ENCODE results near the gene WSCD2.

WSCD2 gene

DNA sequence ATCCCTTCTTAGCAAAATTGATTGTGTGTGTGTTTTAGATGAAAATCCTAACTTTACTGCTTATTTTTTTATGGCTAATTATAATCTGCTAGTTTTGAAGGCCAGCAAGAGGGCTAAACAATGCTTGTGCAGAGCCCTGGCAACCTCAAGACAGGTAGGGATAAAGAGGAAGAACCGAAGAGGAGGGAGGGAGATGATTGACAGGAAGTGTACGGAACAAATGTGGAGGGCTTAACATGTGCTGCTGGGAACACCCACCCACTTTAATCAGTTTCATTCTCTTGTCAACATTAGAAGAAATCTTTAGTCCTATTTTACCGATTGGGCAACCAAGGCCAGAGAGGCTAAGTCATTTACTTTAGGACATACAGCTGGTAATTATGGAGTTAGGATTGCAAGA, 1.4 kb upstream of the WSCD2 start:
- DNase-seq (ENCODE audit: low read depth, low spot score), result no peak

- no peak for DNase-seq (ENCODE audit: low read depth, low spot score)
These were observed 669 bp upstream of the WSCD2 start for GRCh38 chr12:108128221-108129016.

- no peak for DNase-seq (ENCODE audit: low read depth, low spot score)
These were observed 1.9 kb downstream of the WSCD2 start for GRCh38 chr12:108131035-108131434.

DNA sequence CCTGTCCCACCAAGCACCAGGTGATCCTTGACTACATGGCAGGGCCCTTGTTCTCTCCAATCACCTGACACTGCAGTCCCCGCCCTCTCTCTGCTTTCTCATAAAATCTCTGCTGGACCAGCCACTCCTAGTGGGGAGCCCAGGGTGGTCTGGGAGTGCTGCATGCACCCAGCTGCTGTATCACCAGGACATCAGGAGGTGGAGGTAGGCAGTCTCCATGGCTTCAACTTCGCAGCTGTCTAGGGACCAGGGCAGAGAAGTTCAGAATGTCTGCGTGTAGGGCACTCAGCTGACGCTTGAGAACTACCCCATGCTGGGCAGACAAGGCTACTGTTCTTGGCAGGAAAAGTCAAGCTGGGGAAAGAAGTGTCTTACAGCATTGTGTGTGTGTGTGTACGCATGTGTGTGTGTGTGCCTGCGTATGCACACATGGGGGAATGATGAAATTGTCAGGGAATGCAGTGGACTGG, 2.6 kb downstream of the WSCD2 start:
- DNase-seq (ENCODE audit: low read depth, low spot score), result no peak

DNA sequence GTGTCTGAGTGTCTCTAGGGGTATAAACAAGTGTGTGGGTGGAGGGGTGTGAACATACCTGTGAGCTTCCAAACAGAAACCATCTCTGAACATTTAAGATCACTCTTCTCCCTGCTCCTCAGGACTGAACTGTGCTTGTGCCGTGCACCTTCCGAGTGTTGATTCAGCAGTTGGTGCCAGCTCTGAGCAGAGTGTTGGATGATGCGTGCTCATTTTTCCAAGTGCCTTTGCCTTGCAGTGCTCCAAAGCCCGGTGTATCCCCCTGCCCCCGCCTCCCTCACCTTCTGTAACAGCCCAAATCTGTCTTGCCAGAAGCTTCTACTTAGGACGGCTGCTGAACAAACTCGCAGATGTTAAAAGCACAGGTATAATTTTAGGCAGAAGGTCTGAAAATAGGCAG, 4.4 kb downstream of the WSCD2 start:
- DNase-seq (ENCODE audit: low read depth, low spot score), result no peak

DNA sequence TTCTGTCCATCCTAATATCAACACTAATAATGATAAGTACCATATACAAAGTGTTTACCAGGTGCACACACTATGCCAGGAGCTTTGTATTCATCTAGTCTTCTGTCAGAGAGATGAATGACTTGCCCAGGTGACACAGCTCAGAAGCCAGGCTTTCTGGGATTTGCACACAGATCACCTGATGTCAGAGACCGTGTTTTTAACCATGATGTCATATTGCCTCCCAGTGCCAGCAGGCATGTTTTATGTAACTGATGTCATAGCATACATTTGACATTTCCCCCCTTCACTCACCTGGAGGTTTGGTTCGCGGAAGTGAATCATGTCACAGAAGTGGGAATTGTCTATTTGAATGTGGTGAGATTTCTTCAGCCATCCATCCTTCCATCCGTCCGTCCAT, 5.7 kb downstream of the WSCD2 start:
- no peak for DNase-seq (ENCODE audit: low read depth, low spot score)

DNA sequence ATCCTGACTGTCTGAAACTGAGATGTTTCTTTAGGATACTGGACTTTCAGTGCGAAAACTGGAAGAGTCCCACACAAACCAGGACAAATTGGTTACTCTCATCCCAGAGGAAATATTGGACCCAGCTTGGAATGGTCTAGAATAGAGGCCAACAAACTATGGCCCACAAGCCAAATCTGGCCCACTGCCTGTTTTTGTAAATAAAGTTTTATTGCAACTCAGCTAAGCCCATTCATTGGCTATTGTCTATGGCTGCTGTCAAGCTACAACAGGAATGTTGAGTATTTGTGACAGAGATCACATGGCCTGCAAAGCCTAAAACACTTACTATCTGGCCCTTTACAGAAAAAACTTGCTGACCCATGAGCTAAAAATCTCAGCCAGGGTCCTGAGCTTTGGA, 6.5 kb downstream of the WSCD2 start:
- DNase-seq (ENCODE audit: low read depth, low spot score), result no peak

- DNase-seq (ENCODE audit: low read depth, low spot score), result no peak
These were observed 7.6 kb downstream of the WSCD2 start for GRCh38 chr12:108136697-108137096.

GRCh38 chr12:108139454-108139853, 10.4 kb downstream of the WSCD2 start:
- DNase-seq (ENCODE audit: low read depth, low spot score), result no peak

DNA sequence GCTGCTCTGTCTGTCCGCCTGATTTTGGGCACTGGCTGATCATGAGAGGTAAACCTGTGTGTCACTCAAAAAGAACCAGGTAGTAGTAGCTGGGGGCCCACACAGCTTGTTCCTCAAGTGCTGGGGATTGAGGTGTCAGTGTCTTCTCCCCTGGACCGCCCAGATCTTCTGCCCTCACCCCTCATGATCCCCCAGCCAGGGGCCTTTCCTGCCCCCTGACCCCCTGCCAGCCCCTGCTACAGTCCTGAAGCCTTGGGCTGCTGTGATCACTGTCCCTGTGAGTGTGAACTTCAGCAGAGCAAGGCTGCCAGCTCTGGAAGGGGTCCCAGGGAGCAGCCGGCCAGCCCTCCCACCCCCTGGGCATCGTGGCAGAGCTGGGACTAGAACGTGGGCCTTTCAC, 11.4 kb downstream of the WSCD2 start:
- no peak for DNase-seq (ENCODE audit: low read depth, low spot score)

GRCh38 chr12:108141600-108142130, 12.6 kb downstream of the WSCD2 start:
- no peak for DNase-seq (ENCODE audit: low read depth, low spot score)

DNA sequence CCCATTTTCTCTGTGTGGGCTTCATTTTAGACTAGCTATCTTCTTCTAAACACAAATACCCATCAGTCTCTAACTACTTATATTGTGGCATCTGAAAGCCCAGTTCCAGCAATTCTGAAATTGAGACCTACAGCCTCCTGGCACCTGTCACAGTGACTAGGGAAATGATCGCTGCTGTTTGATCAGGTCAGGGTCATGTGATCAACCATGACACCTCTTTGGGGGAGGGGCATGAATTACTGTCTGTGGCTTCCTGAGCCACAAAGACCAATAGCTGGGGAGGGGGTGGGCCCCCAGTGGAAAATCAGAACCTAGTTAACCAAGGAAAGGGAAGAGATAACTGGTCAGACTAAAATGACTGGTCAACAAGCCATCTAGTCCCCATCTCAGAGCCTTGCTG, 14.1 kb downstream of the WSCD2 start:
- no peak for DNase-seq (ENCODE audit: low read depth, low spot score)

DNA sequence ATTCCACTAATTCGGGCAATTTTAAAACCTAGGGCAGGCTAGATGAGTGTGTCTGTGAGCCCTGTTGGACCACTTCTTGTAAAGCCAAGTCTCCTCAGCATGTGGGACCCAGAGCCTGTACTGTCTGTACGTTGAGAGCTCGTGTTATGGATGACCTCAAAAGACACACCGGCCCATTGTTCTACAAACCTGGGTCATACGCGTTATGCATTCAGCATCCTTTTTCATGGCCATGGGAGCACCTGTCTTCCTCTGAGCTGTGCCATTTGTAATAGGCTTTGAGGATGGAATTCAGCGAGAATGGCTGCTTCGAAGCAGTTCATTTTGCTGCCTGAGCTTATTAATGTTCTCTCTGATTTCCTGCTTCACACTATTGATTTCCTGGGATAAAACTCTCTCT, 15.0 kb downstream of the WSCD2 start:
- no peak for DNase-seq (ENCODE audit: low read depth, low spot score)

DNA sequence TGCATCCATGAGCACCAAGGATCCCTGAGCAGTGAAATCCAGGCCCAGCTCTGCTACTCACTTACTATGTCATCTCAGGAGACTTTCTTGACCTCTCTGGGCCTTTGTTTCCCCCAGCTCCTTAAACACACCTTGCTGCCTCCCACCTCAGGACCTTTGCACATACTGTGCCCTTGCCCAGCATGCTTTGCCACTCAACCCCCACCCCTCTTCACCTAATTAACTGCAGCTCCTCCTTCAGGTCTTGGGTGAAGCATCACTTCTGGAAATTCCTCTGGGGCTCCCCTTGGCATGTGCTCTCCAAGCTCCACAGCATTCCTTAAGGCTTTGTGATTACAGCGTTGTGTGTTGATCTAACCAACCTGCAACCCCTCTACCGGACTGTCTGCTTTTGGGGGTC, 15.9 kb downstream of the WSCD2 start:
- DNase-seq (ENCODE audit: low read depth, low spot score), result no peak

- no peak for DNase-seq (ENCODE audit: low read depth, low spot score)
These were observed 17.2 kb downstream of the WSCD2 start for GRCh38 chr12:108146035-108146893.

- DNase-seq (ENCODE audit: low read depth, low spot score), result no peak
These were observed 18.2 kb downstream of the WSCD2 start for GRCh38 chr12:108147279-108147678.

DNA sequence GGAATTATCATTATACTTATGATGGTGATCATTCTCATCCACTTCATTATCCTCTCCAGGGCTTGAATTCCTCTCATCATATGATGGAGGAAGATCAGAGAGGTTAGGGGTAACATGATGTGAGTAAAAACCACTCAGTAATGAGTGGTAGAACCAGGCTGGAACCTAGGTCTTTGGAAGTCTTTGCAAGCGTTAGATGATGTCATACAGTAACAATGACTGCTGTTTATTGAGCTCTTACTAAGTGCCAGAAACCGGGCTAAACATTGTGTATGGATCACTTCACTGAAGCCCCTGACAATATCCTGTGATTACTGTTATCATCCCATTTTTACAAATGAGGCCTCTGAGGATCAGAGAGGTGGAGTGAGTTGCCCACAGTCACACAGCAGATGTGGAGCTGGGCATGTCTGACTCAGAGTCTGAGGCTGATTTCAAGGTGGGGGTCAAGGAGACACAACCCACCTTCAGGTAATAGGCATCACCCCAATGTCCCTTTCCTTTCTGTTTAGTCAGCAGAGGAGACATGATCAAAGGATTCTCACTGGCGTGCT, 19.5 kb downstream of the WSCD2 start:
- no peak for DNase-seq (ENCODE audit: low read depth, low spot score)

GRCh38 chr12:108150436-108150835, 21.3 kb downstream of the WSCD2 start:
- DNase-seq (ENCODE audit: low read depth, low spot score), result no peak

DNA sequence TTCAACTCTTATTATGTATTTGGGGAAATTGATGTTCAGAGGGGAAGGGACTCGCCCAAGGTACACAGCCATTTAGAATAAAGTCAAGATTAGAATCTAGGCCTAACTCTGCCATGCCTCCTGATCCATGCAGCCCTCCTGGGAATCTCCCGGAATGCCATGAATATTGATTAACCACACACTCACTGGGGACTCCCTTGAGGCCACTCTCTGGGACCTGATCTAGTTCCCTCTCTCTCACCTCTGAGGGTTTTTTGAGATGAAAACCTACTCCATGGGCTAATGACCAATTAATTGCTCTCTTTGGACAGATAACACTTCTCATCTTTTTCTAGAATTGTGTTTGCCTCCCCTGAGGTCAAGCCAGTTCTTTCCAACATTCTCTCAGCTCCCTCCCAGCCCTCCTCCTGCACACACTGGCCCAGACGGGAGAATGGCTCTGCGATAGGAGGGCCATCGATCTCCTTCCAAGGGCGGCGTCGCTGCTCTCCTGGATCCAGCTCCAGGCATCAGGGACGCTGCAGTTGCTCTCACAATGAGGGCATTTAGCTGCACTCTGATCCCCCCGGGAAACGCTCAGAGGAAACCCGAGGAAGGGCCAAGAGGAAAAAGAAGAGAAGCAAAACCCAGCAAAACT, 22.6 kb downstream of the WSCD2 start:
- no peak for DNase-seq (ENCODE audit: low read depth, low spot score)

DNA sequence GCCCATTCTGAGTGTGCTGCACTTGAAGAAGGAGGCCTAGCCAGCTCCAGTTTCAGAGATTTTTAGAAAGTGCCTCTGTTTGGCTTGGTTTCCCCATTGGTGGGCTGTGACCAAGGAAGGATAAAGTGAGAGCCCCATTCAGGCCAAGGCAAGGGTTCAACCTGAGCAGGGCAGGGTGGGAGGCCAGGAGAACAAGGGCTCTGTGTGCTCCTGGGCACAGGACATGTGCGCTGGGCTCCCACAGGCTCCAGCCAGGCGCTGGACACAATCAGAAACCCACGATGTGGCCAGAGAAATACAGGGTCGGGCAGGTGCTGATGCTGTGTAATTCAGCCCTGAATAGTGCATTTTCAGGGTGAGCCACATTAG, 23.1 kb downstream of the WSCD2 start:
- no peak for DNase-seq (ENCODE audit: low read depth, low spot score)

DNA sequence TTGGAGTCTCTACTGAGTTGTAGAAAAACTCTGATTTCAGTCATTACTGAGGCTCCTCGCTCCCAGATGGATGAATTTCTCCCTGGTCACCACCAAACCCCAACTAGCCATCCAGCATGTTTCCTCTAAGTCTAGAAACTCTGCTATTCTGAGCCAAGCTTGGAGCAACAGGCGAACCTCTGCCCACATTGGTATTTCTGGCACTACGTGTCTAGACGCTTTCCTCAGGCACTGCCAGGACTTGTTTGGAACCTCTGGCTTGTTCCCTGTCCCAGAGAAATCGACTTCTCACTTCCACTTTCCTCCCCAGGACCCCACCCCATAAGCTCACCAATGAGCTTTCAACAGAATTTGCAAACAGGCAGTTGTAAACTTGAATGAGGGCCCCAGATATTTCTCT, 27.6 kb downstream of the WSCD2 start:
- DNase-seq (ENCODE audit: low read depth, low spot score), result no peak
